Occipital lobe (tissue), 2 donors: ENCODE results near the gene CYP1A1. TPM values are rescaled to one million over a fixed set of nuclear protein-coding genes. Genes with fewer than 3 reads are reported as not detected.

ENCODE experiments used
- DNase-seq: peaks from one replicate; lab custom pipeline; 2025; lab: John Stamatoyannopoulos, UW
- total RNA-seq: library from RNA; depleted of rRNA; stranded (reverse); fragments of >200 nt; gene quantifications from one replicate; pipeline ENCODE4 v1.2.3, GENCODE V29; 2014

The CYP1A1 gene, protein sequence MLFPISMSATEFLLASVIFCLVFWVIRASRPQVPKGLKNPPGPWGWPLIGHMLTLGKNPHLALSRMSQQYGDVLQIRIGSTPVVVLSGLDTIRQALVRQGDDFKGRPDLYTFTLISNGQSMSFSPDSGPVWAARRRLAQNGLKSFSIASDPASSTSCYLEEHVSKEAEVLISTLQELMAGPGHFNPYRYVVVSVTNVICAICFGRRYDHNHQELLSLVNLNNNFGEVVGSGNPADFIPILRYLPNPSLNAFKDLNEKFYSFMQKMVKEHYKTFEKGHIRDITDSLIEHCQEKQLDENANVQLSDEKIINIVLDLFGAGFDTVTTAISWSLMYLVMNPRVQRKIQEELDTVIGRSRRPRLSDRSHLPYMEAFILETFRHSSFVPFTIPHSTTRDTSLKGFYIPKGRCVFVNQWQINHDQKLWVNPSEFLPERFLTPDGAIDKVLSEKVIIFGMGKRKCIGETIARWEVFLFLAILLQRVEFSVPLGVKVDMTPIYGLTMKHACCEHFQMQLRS
- 0.47 TPM for total RNA-seq

DNA sequence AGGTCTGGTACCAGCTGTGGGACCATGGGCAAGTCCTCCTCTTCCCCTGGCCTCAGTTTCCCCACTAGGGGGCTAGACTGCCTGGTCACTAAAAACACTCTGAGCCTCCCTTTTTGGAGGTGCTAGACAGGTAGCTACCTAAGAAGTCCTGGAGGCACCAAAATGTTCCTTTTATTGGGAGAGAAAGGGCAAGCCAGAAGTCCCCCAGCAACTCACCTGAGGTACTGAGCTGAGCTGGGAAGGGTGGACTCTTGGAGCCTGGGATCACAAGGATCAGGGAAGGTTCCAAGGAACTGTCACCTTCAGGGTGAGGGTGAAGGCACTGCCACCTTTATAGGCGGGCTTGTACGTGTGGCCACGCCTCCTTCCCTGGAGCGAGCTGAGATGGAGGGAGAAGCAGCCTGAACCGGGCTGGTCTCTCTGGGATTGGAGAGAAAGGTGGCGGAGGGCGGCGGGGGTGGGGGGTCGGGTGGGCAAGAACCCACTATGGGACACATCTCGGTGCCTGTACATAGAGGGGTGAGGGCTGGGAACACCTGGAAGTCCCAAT is at the start of gene CYP1A1:
Gene CYP1A1, minus strand, starts transcription at position 304 of the 550 bp plus-strand sequence. CDS start 2,431 bp downstream, outside the sequence.
- no peak for DNase-seq

DNA sequence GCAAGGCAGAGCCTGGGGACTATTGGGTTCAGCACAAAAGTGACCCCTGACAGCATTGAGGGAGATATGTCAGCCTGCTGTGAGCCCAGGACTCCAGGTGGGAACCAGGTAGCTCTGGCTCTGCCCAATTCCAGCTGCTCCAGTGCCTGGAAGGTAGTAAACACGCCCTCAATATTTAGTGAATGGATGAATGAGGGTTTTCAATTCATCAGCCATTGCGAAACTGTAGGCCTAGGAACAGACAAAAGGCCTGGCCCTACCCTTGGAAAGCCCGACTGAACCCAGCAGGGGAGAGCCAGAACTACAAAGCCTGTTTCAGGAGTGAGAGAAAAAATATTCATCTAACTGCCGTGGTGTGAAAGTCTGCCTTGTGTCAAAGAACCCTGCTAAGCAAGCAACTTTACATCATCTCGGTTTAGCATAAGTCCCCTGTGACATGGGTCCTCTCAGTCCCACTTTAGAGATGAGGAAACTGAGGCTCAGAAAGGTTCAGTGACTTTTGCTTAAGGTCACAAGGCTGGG is 48.5 kb upstream of the CYP1A1 start:
- no peak for DNase-seq

DNA sequence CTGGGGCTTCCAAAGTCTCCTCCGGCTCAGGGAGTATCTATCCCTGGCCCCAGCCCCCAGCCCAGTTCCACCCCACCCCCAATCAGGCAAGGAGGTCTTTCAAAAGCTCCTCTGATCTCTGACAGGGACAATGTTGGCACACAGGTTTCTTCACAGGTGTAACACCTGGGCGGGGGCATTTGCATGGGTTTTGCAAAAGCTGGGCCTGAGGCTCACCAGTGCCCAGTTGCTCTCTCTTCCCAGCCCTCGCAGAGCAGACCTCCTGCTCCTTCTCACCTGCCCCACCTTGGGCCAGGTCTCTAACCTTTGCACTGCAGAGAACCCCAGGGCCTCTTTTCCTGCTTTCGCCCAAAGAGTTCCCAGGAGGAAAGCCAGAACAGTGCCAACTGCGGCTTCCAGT is 48.0 kb upstream of the CYP1A1 start:
- no peak for DNase-seq

DNA sequence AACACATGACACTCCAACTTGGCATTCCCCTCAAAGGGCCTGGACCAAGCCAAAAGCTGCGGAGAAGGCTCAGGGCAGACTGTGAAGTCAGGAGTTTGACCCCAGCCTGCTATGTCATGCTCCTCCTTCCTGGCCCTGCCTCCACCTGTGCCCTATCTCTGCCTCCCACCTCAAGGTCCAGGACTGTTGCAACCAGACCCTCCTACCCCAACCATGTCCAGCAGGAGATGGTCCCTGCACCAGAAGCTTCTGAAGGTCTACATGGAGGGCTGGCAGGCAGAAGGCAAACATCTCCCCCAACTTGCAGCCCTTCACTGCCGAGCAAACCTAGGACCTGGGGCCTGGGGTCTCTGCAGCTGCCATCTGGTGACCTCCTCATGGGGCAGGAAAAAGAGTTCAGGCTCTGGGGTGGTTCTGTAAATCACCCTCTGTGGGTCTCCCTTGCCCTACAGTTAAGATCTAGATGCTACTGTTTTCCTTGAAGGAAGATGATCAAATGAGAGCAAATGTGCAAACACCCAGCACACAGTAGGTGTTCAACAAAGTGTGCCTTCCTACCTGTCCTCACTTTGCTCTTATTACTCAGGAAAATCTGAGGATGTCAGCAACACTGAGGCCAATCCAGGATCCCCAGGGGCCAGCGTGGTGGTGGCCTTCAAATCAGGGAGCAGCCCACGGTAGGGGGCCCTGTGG is 45.0 kb upstream of the CYP1A1 start:
- no peak for DNase-seq

DNA sequence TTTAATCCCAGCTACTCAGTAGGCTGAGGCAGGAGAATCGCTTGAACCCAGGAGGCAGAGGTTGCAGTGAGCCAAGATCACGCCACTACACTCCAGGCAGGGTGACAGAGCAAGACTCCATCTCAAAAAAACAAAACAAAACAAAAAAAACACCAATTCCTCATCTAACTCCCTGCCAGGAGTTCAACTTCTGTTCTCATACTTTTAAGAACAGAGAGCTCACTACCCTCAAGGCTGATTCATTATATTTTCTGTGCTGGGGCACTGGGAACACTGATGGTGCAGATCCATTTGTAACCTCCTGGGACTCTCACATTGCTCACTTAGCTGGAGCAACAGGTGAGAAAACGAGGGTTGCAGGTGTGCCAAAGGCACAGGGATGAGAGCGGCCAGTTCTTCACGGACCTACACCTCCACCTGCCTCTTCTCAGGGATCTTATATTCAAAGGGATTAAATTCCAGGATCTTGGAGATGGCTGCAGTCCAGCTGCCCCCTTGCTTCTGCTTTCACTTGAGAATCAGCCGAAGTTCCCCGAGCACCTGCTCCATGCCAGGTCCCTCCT is 44.2 kb upstream of the CYP1A1 start:
- DNase-seq: no peak

DNA sequence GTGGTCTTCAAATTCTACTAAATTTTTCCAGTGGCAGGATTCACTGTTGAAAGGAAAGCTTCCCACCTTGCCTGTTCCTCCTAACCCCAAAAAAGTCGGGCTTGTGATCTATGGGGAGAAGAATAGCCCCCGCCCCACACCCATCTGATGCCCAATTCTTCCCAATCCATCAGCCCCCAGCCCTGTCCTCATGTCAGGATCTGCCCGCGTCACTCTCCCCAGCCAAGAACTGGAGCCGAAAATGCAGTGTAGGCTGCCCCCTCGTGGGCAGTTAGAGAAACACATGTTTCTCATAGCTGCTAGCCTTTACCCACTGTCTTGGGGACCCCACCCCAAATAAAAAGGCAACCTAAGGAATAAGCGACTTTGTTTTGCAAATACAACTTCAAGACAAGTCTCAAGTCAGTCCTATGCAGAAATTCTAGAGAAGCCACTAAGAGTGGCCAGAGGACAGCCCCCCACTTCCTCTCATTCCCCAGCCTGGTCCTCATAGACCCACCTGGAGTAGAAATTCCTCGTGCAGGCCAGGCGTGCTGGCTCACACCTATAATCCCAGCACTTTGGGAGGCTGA is 43.5 kb upstream of the CYP1A1 start:
- DNase-seq: peak; percentile 34

DNA sequence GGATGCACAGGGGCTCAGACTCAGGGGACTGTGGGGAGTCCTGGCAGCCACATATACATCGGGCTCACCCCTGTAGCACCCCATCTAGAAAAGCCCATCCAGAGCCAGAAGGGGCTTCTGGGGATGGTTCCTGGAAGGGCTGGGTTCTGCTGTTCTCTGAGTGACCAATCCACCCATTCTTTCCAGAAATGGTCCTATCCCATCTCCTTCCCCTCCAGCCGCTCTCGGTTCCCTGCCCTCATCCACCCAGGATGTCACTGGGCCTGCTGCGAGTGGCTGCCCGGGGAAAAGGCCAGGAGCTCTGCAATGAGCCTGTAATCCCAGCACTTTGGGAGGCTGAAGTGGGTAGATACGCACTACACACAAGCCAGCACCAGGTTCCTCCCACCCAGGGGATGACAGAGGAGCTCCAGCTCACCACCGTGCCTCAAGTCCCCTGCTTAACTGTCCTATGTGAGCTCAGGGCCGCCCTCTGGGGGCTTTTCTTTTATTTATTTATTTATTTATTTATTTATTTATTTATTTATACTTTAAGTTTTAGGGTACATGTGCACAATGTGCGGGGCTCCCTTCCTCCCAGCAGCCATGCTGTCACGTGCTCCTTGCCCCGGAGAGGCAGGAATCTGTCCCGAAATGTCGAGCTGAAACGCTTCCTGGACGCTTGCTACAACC is 42.9 kb upstream of the CYP1A1 start:
- no peak for DNase-seq

DNA sequence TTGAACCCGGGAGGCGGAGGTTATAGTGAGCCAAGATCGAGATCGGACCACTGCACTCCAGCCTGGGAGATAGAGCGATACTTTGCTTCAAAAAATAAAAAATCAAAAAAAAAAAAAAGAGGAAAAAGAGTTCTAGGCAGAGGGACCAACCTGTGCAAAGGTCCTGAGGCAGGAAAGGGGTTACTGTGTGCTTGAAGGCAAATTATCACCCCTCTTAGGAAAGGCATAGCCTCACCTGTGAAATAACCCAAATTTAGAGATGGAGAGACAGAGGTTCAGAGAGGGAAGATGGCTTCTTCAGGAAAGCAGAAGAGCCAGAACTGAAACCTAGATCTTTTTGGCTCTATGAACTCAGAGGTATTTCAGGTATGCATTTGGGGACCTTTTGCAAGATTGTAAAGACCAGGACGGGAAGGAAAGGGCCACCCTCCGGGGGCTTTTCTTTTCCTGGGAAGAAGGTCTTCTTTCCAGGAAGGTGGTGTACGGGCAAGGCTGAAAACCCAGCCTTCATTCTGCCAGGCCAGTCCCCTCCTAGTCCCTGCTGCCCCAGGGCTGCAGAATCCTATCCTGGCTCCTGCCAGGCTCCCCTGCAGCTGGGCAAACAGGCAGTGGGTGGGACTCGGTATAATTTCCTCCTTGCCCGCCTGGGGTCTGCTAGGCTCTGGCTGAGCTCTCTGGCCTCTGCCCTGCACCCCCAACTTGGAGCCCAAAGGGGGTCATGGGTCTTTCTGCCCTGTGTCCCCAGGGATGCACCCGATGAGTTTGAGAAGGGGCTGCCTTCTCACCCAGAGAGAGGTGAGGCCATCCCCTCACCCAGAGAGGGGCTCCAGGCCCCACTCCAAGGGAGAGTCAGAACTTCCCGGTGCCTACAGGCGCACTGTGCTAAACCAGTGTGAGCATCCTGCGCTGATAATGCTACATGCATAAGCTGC is 42.1 kb upstream of the CYP1A1 start:
- DNase-seq: no peak

DNA sequence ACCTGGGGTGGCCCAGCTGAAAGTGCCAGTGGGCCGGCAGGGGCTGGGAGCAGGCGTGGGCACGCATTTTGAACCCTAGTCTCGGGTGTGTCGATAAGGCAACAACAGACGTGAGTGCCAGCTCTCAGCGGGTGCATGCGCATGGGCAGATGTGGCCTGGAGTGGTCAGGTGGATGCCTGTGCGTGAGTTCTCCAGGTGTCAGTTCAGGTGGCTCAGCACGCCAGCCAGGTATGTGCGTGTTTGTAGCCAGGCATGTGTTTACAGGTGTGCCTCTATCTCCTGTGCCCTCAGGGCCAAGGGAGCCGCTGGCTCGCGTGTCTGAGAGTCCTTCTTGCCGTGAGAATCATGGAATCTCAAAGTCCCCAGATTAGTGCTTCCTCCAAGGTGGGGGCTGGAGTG is 38.1 kb upstream of the CYP1A1 start:
- no peak for DNase-seq

DNA sequence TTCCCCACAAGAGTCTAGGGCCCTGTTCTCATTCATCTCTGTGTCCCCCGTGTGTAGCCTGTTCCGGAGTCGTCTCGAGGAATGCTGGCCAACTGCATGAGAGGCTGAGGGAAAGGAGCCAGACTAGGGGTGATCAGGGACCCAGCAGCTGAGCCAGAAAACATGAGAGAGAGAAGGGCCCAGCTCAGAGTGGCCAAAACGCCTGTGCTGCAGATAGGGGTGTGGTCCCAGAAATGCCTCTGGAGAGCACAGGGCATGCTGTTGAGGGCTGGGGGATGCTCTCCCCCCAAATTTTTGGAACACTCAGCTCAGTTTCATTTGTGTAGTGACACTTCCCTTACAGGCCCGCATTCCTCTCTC is 37.4 kb upstream of the CYP1A1 start:
- no peak for DNase-seq

DNA sequence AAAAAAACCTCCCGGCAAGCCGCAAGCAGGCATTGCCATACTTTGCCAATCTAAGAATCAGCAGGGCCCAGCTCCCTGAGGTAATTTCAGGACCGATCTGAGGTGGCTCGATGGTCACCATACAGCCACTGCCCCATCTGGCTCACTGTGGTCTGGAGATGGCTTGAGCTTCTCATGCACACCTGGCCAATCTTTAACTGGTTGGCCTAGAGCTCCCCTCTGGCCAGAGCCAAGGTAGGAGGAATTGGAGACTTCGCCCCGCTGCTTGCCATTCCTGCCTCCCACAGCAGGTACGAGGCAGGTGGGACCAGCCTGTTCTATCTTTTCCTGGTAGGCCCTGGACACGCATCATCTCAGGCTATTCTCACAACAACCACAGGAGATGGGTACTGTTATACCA is 33.4 kb upstream of the CYP1A1 start:
- DNase-seq: no peak

DNA sequence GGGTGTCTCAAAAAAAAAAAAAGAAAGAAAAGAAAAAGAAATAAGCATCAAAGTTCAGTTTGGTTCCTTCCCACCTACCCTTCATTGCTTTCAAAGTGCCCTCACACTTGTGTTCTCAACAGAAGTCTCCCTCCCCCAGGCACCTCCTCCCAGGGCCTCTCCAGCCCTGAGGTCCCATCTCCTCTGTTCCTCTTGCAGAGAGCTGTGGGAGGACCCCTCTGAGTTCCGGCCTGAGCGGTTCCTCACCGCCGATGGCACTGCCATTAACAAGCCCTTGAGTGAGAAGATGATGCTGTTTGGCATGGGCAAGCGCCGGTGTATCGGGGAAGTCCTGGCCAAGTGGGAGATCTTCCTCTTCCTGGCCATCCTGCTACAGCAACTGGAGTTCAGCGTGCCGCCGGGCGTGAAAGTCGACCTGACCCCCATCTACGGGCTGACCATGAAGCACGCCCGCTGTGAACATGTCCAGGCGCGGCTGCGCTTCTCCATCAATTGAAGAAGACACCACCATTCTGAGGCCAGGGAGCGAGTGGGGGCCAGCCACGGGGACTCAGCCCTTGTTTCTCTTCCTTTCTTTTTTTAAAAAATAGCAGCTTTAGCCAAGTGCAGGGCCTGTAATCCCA is 29.4 kb upstream of the CYP1A1 start:
- DNase-seq: no peak

DNA sequence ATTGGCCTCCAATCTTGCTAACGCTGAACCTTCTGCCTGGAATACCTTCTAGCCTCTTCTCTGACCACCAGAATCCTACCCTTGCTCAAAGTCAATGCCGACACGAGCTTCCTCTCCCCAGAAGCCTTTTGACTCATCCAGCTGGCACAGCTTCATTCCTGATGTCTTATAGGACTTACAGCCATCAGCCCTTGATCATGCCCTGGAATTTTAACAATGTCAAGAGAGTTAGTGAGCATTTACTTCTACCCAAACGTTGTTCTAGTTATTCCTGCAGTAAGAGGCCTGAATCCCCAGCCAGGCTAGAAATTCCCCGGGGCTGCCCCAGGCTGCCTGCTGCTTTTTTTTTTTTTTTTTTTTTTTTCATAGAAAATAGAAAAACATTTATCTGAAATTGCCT is 27.2 kb upstream of the CYP1A1 start:
- no peak for DNase-seq

DNA sequence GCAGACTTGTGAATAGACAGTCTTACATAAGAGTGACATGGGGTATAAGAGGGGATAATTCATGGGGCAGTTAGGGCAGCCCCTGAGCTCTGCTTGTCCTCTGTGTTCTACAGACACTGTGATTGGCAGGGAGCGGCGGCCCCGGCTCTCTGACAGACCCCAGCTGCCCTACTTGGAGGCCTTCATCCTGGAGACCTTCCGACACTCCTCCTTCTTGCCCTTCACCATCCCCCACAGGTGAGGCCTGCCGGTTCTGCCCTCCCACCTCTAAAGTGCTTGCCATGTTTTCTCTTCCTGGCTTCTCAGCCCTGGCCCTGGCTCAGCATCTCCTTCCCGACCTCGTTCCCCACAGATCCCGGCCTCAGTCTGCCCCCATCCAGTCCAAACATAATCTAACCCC is 26.7 kb upstream of the CYP1A1 start:
- DNase-seq: no peak

DNA sequence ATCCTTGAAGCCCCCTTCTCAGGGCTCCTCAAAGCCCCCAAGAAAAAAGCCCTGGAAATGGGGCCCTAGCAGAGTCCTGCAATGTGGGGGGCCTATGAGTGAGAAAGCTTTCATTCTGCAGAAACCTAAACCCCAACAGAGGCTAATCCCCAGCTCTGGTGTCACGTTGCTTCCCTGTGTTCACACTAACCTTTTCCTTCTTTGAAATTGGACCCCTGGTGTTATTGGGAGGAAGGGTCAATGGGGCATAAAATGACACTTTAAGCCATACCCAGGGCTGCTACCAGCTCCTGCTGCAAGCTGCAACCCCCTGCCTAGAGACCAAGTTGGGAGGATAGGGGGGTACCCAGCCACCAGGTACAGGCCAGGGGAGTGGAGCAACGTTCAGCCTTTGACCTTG is 25.4 kb upstream of the CYP1A1 start:
- DNase-seq: no peak

DNA sequence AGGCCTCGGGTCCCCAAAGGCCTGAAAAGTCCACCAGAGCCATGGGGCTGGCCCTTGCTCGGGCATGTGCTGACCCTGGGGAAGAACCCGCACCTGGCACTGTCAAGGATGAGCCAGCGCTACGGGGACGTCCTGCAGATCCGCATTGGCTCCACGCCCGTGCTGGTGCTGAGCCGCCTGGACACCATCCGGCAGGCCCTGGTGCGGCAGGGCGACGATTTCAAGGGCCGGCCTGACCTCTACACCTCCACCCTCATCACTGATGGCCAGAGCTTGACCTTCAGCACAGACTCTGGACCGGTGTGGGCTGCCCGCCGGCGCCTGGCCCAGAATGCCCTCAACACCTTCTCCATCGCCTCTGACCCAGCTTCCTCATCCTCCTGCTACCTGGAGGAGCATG is 24.5 kb upstream of the CYP1A1 start:
- no peak for DNase-seq

DNA sequence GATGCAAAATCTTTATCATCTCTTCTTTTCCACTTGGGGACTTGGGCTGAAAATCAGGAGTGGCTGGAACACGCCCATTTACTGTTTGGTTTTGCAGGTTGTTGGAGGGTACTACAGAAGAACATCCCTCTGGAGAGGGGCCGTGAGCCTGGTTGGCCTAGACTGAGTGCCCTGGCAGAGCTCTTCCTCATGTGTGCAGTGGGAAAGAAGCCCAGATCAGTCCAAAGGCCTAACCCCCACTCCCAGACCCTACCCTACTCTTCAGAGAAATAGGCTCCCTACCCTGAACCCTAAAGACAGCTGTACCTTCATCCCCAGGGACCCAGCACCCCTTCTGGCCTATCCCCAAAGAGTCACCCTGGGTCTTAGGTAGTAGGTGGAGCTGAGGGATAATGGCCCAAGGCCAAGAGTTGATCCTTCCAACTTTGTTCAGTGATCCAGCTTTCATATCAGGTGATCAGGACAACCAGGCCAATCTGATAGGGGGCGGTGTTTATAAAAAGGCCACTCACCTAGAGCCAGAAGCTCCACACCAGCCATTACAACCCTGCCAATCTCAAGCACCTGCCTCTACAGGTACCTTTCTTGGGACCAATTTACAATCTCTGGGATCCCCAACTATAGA is 23.1 kb upstream of the CYP1A1 start, which contains the start of gene CYP1A2:
Gene CYP1A2, plus strand, starts transcription at position 524 of the 625 bp plus-strand sequence. CDS start 894 bp downstream, outside the sequence.
- no peak for DNase-seq

DNA sequence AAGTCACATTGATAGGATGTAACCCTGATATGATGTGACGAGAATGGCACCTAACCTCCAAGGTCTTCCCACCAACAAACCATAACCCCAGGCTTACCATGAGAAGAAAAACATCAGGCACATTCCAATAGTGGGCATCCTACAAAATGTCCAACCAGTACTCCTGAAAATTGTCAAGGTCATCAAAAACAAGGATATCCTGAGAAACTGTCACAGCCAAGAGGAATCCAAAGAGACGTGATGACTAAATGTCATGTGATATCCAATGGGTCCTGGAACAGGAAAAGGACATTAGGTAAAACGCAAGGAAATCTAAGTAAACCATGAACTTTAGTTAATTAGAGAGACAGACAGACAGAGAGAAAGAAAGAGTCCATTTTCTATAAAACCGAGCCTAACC is 21.1 kb upstream of the CYP1A1 start:
- DNase-seq: no peak

DNA sequence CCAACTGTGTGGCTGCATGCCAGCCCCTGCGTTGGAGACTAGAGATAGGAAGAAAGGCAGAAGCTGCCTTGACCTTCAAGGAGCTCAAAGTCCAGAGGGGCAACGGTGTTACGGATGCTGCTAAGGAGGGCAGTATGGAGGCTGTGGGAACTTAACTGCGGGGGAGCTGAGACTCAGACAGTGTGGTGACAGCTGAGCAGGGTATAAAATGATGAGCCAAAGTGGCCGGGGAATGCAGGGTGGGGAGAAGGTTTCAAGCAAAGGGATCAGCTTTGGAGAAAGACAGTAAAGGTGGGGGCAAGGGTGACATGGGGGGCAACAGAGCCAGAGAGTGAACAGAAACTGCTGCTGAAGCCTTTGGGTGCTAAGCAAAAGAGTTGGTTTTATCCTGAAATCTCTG is 17.1 kb upstream of the CYP1A1 start:
- DNase-seq: no peak
